Ecto neural progenitor cell (in vitro differentiated cells): ENCODE data around the gene IQSEC1.
A peak's percentile ranks its signal among the peaks of the same experiment; 100 is the strongest.

Experiments used
- DNase-seq: peaks from one replicate; pipeline ENCODE4 v3.0.0-alpha.2; 2018; ENCODE audit warnings: low spot score

Gene IQSEC1

GRCh38 chr3:13106308-13107001 lies 33.2 kb upstream of the IQSEC1 start:
- DNase-seq: no peak

GRCh38 chr3:13105896-13106250 lies 32.6 kb upstream of the IQSEC1 start:
- DNase-seq: no peak

- no peak for DNase-seq
These were observed 32.1 kb upstream of the IQSEC1 start for GRCh38 chr3:13105181-13105895.

- no peak for DNase-seq
These were observed 31.3 kb upstream of the IQSEC1 start for GRCh38 chr3:13104511-13104910.

GRCh38 chr3:13103416-13104058 lies 30.3 kb upstream of the IQSEC1 start:
- no peak for DNase-seq

- no peak for DNase-seq
These were observed 29.4 kb upstream of the IQSEC1 start for GRCh38 chr3:13102386-13103345.

- no peak for DNase-seq
These were observed 26.5 kb upstream of the IQSEC1 start for GRCh38 chr3:13099707-13100106.

GRCh38 chr3:13098192-13098988 lies 25.2 kb upstream of the IQSEC1 start:
- DNase-seq: no peak

- DNase-seq: no peak
These were observed 23.1 kb upstream of the IQSEC1 start for GRCh38 chr3:13096356-13096755.

- no peak for DNase-seq
These were observed 22.2 kb upstream of the IQSEC1 start for GRCh38 chr3:13095408-13095937.

- no peak for DNase-seq
These were observed 20.5 kb upstream of the IQSEC1 start for GRCh38 chr3:13093687-13094086.

GRCh38 chr3:13092621-13093617 lies 19.7 kb upstream of the IQSEC1 start:
- DNase-seq: no peak

- peak; percentile 87 for DNase-seq
These were observed 18.8 kb upstream of the IQSEC1 start for GRCh38 chr3:13091898-13092611.

- DNase-seq: no peak
These were observed 15.1 kb upstream of the IQSEC1 start for GRCh38 chr3:13088028-13089006.

GRCh38 chr3:13087320-13087990 lies 14.2 kb upstream of the IQSEC1 start:
- no peak for DNase-seq

GRCh38 chr3:13086531-13086981 lies 13.3 kb upstream of the IQSEC1 start:
- DNase-seq: no peak

GRCh38 chr3:13085846-13086179 lies 12.6 kb upstream of the IQSEC1 start:
- no peak for DNase-seq
